ENCODE results near the gene ITPRID1. TPM values are rescaled to one million over a fixed set of nuclear protein-coding genes. Genes with fewer than 3 reads are reported as not detected.

The ITPRID1 gene
- total RNA-seq, 1 experiment from 2014 or later = not detected

DNA sequence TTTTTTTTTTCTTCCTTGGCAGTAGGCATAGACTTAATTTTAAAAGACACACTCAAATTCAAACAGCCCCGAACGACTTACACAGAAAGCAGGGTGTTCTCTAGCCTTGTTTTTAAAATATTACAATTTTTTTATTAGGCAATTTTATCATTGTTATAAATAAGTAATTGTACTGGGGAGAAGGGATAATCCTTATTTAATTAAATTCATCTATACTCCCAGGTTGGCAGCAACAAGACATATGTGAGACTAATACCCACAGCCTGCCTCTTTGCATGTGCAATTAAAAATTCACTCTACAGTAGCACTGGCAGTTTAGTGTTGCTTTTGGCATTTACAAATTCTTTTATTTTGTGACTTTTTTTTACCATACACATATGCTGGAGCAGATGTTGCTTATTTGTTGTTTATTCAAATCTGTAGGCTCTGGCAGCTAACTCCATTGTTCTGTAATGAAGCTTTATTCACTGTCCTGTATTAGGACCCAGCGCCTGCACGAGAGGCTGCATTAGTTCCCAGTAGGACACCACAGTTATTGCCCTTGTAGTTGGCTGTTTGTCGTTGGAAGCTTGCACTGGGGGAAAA is 88.2 kb downstream of the ITPRID1 start:
- no TSS peak for BruUV-seq (replicated peaks)
- TF ChIP-seq, protein P1, sequence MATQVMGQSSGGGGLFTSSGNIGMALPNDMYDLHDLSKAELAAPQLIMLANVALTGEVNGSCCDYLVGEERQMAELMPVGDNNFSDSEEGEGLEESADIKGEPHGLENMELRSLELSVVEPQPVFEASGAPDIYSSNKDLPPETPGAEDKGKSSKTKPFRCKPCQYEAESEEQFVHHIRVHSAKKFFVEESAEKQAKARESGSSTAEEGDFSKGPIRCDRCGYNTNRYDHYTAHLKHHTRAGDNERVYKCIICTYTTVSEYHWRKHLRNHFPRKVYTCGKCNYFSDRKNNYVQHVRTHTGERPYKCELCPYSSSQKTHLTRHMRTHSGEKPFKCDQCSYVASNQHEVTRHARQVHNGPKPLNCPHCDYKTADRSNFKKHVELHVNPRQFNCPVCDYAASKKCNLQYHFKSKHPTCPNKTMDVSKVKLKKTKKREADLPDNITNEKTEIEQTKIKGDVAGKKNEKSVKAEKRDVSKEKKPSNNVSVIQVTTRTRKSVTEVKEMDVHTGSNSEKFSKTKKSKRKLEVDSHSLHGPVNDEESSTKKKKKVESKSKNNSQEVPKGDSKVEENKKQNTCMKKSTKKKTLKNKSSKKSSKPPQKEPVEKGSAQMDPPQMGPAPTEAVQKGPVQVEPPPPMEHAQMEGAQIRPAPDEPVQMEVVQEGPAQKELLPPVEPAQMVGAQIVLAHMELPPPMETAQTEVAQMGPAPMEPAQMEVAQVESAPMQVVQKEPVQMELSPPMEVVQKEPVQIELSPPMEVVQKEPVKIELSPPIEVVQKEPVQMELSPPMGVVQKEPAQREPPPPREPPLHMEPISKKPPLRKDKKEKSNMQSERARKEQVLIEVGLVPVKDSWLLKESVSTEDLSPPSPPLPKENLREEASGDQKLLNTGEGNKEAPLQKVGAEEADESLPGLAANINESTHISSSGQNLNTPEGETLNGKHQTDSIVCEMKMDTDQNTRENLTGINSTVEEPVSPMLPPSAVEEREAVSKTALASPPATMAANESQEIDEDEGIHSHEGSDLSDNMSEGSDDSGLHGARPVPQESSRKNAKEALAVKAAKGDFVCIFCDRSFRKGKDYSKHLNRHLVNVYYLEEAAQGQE (IDR thresholded peaks at IDR 0.05; ENCODE audit: insufficient read depth in 1 of 2, low read depth in 2 of 2, low read length in 1 of 2) = no peak
- TF ChIP-seq, protein P2, sequence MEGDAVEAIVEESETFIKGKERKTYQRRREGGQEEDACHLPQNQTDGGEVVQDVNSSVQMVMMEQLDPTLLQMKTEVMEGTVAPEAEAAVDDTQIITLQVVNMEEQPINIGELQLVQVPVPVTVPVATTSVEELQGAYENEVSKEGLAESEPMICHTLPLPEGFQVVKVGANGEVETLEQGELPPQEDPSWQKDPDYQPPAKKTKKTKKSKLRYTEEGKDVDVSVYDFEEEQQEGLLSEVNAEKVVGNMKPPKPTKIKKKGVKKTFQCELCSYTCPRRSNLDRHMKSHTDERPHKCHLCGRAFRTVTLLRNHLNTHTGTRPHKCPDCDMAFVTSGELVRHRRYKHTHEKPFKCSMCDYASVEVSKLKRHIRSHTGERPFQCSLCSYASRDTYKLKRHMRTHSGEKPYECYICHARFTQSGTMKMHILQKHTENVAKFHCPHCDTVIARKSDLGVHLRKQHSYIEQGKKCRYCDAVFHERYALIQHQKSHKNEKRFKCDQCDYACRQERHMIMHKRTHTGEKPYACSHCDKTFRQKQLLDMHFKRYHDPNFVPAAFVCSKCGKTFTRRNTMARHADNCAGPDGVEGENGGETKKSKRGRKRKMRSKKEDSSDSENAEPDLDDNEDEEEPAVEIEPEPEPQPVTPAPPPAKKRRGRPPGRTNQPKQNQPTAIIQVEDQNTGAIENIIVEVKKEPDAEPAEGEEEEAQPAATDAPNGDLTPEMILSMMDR (IDR thresholded peaks at IDR 0.05) = no peak
- no peak for TF ChIP-seq TCF7L2 (IDR thresholded peaks at IDR 0.05; ENCODE audit: low read depth, low read length)
- no peak for TF ChIP-seq SIN3A (IDR thresholded peaks at IDR 0.05; ENCODE audit: borderline replicate concordance, insufficient read depth, low read depth, low read length)
- no peak for TF ChIP-seq POLR2AphosphoS5 (IDR thresholded peaks at IDR 0.05; ENCODE audit: low read depth, low read length)
- Histone ChIP-seq H3K27ac (ENCODE audit: low read length) (no peak overlapping the region), H3K36me3 (ENCODE audit: control insufficient read depth, insufficient read depth, low read length) (no peaks in the 10 kb centered on the region), H3K4me3 (ENCODE audit: low read depth in 2 of 2, low read length in 2 of 2) (no peak overlapping the region), H3K27me3 (ENCODE audit: control insufficient read depth, insufficient read depth, low read length) (no peaks in the 10 kb centered on the region), H3K4me1 (ENCODE audit: control insufficient read depth, insufficient read depth, low read length) (no peaks in the 10 kb centered on the region), H3K9me3 (ENCODE audit: control insufficient read depth, insufficient read depth, low read depth, low read length) (no peaks in the 10 kb centered on the region)
- ChIA-PET POLR2A (no interaction called here), CTCF (no interaction called here)
- intact Hi-C loops (cut with micrococcal nuclease; ENCODE audit: unreplicated experiment) = no loop called here
- in situ Hi-C loops (cut with HindIII; ENCODE audit: low pct_unique_long_range_greater_than_20kb, low sequenced_read_pairs) = no loop called here
- DNase-seq (ENCODE audit: low read depth, low spot score) = no peak
- no peak for ATAC-seq

DNA sequence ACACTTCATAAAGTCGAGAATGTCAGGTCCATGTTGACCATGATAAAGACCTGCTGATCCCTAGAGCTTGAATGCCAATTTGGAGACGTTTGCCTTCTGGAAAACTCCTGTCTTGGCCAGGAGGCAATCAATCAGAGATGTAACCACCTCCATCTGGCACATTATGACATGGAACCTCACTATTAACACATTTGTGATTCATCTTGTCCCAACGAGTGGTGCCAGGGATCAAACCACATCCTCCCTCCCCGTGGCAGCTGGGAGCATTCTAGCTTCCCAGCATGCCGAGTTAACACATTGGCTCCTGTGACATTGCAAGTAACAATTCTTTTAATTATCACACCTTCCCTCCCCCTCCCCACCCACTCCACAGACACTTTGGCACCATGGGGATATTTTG is 89.2 kb downstream of the ITPRID1 start:
- no peaks in the 10 kb centered on the region for H3K4me1 ChIP-seq (ENCODE audit: control insufficient read depth, insufficient read depth, low read length)
- CTCF ChIA-PET = interaction anchor here (0.7 kb wide), 1 partner anchor 548 kb away, joined by 4 read pairs; no protein-coding TSS in a partner anchor
- in situ Hi-C loops (cut with HindIII; ENCODE audit: low pct_unique_long_range_greater_than_20kb, low sequenced_read_pairs) (no loop called here), intact Hi-C loops (cut with micrococcal nuclease; ENCODE audit: unreplicated experiment) (no loop called here)
- POLR2A ChIA-PET = interaction anchor here (0.7 kb wide), 1 partner anchor 352 kb away, joined by 6 read pairs; no protein-coding TSS in a partner anchor
- ATAC-seq (no peak), DNase-seq (ENCODE audit: low read depth, low spot score) (no peak)
- H3K9me3 ChIP-seq (ENCODE audit: control insufficient read depth, insufficient read depth, low read depth, low read length) = no peaks in the 10 kb centered on the region
- BruUV-seq (replicated peaks) = no TSS peak
- TF ChIP-seq SIN3A (IDR thresholded peaks at IDR 0.05; ENCODE audit: borderline replicate concordance, insufficient read depth, low read depth, low read length) (no peak), TCF7L2 (IDR thresholded peaks at IDR 0.05; ENCODE audit: low read depth, low read length) (no peak), POLR2AphosphoS5 (IDR thresholded peaks at IDR 0.05; ENCODE audit: low read depth, low read length) (no peak)
- TF ChIP-seq, protein P1 (IDR thresholded peaks at IDR 0.05; ENCODE audit: insufficient read depth in 1 of 2, low read depth in 2 of 2, low read length in 1 of 2) = no peak
- TF ChIP-seq, protein P2 (IDR thresholded peaks at IDR 0.05) = no peak
- H3K36me3 ChIP-seq (ENCODE audit: control insufficient read depth, insufficient read depth, low read length) = no peaks in the 10 kb centered on the region
- H3K27ac ChIP-seq (ENCODE audit: low read length) = no peak overlapping the region
- no peaks in the 10 kb centered on the region for H3K27me3 ChIP-seq (ENCODE audit: control insufficient read depth, insufficient read depth, low read length)
- no peak overlapping the region for H3K4me3 ChIP-seq (ENCODE audit: low read depth in 2 of 2, low read length in 2 of 2)
